Left forelimb (tissue), 1 donor: ENCODE data around the gene SF3A1.
"Not testable (repeated sequence)": the region's sequence is repeated elsewhere in the genome, so short reads cannot be mapped to it uniquely, and the experiment has no call there.

ENCODE experiments used
- DNase-seq: peaks from one replicate; pipeline ENCODE4 v3.0.0-alpha.2; 2018; ENCODE audit warnings: low spot score

Gene SF3A1

GRCh38 chr22:30351226-30351625 is 5.5 kb downstream of the SF3A1 start:
- no peak for DNase-seq

GRCh38 chr22:30348809-30349208 is 7.9 kb downstream of the SF3A1 start:
- no peak for DNase-seq

- no peak for DNase-seq
Observed at GRCh38 chr22:30348404-30348803, 8.3 kb downstream of the SF3A1 start.

GRCh38 chr22:30347255-30347892 is 9.3 kb downstream of the SF3A1 start:
- DNase-seq = no peak

GRCh38 chr22:30344447-30345200 is 12.1 kb downstream of the SF3A1 start:
- no peak for DNase-seq

GRCh38 chr22:30340911-30341685 is 15.6 kb downstream of the SF3A1 start:
- DNase-seq = no peak

GRCh38 chr22:30338802-30339201 is 17.9 kb downstream of the SF3A1 start:
- no peak for DNase-seq

GRCh38 chr22:30338341-30338740 is 18.4 kb downstream of the SF3A1 start:
- not testable (repeated sequence) for DNase-seq

- DNase-seq = no peak
Observed at GRCh38 chr22:30337461-30337778, 19.3 kb downstream of the SF3A1 start.

GRCh38 chr22:30336752-30337460 is 19.8 kb downstream of the SF3A1 start:
- no peak for DNase-seq

GRCh38 chr22:30335236-30335635 is 21.5 kb downstream of the SF3A1 start:
- no peak for DNase-seq

GRCh38 chr22:30334646-30335045 is 22.0 kb downstream of the SF3A1 start:
- DNase-seq = no peak

GRCh38 chr22:30333707-30334087 is 23.0 kb downstream of the SF3A1 start:
- no peak for DNase-seq

GRCh38 chr22:30332994-30333706 is 23.5 kb downstream of the SF3A1 start:
- DNase-seq = no peak

GRCh38 chr22:30332551-30332950 is 24.1 kb downstream of the SF3A1 start:
- DNase-seq = no peak

- DNase-seq = no peak
Observed at GRCh38 chr22:30328466-30329049, 28.1 kb downstream of the SF3A1 start.

- no peak for DNase-seq
Observed at GRCh38 chr22:30327864-30328345, 28.8 kb downstream of the SF3A1 start.

- peak; percentile 91 for DNase-seq
Observed at GRCh38 chr22:30326706-30327362, 29.9 kb downstream of the SF3A1 start, which contains the start of gene TBC1D10A. Gene TBC1D10A (minus strand): TSS chr22:30326941. CDS start chr22:30326881, 60 bp downstream.

GRCh38 chr22:30326255-30326705 is 30.4 kb downstream of the SF3A1 start:
- peak; percentile 74 for DNase-seq

- DNase-seq = no peak
Observed at GRCh38 chr22:30325724-30326254, 30.9 kb downstream of the SF3A1 start.
